PC-3 (cell line): Measurements from ENCODE around the gene LRP10. TPM values are rescaled to one million over a fixed set of nuclear protein-coding genes. Genes with fewer than 3 reads are reported as not detected.

ENCODE experiments used
- ATAC-seq: fragments of 200-7000 bp; cut with Tn5 transposase; 2 replicates; pipeline ENCODE4 v1.9.1; 2020; ENCODE audit warnings: mild to moderate bottlenecking, moderate library complexity
- BruUV-seq: library from RNA; stranded (reverse); fragments of 400-500 nt; replicated peaks from 2 replicates; lab custom pipeline; 2021; lab: Mats Ljungman, UMichigan
- CTCF ChIA-PET: fragments of 300-600 bp; sonication (Branson Sonifier 250); formaldehyde crosslinking; loops from one replicate; lab custom pipeline; 2022; ENCODE audit warnings: antibody characterized with exemption; lab: Charles Lee
- POLR2A ChIA-PET: fragments of 300-600 bp; sonication (Branson Sonifier 250); formaldehyde crosslinking; loops from one replicate; lab custom pipeline; 2022; ENCODE audit warnings: antibody characterized with exemption; ENCODE audit not compliant: unreplicated experiment; lab: Charles Lee
- DNase-seq: peaks from one replicate; pipeline ENCODE4 v3.0.0-alpha.2; 2015
- H2AFZ ChIP-seq: fragments of 300-600 bp; sonication (generic); 2 replicates; pipeline ENCODE4 v1.6.0; 2016; ENCODE audit warnings: antibody characterized with exemption, low read length
- H3F3A ChIP-seq: fragments of 300-600 bp; sonication (generic); one replicate; pipeline ENCODE4 v1.6.0; 2017; ENCODE audit warnings: antibody characterized with exemption, low read length, control low read depth, mild to moderate bottlenecking; ENCODE audit not compliant: unreplicated experiment
- H3K27ac ChIP-seq: fragments of 300-600 bp; sonication (generic); 2 replicates; pipeline ENCODE4 v1.5.1; 2016; ENCODE audit warnings: mild to moderate bottlenecking, low read length
- H3K27me3 ChIP-seq: fragments of 300-600 bp; sonication (generic); 2 replicates; pipeline ENCODE4 v1.6.1; 2016; ENCODE audit warnings: low read length, mixed read lengths
- H3K36me3 ChIP-seq: fragments of 300-600 bp; sonication (generic); 2 replicates; pipeline ENCODE4 v1.6.1; 2016; ENCODE audit warnings: low read depth, mixed run types, low read length, mixed read lengths
- H3K4me1 ChIP-seq: fragments of 300-600 bp; sonication (generic); 2 replicates; pipeline ENCODE4 v1.5.1; 2016; ENCODE audit warnings: low read length; ENCODE audit not compliant: insufficient read depth
- H3K4me2 ChIP-seq: fragments of 300-600 bp; sonication (generic); 2 replicates; pipeline ENCODE4 v1.6.0; 2016; ENCODE audit warnings: low read length
- H3K4me3 ChIP-seq: fragments of 300-600 bp; sonication (generic); 2 replicates; pipeline ENCODE4 v1.5.1; 2016; ENCODE audit warnings: mild to moderate bottlenecking, low read length, mixed read lengths
- H3K79me2 ChIP-seq: fragments of 300-600 bp; sonication (generic); 2 replicates; pipeline ENCODE4 v1.6.1; 2017; ENCODE audit warnings: low read length, mixed read lengths
- H3K9ac ChIP-seq: fragments of 300-600 bp; sonication (generic); 2 replicates; pipeline ENCODE4 v1.6.0; 2016; ENCODE audit warnings: mild to moderate bottlenecking, low read length
- H3K9me2 ChIP-seq: fragments of 300-600 bp; sonication (generic); replicated peaks from 2 replicates; pipeline ENCODE4 v1.6.1; 2016; ENCODE audit warnings: mixed run types, low read length, mixed read lengths
- H3K9me3 ChIP-seq: fragments of 300-600 bp; sonication (generic); 2 replicates; pipeline ENCODE4 v1.6.1; 2016; ENCODE audit warnings: low read length, mixed read lengths
- H4K20me1 ChIP-seq: fragments of 300-600 bp; sonication (generic); 2 replicates; pipeline ENCODE4 v1.6.1; 2016; ENCODE audit warnings: low read length, mixed read lengths
- CTCF ChIP-seq: fragments of 300-600 bp; sonication (generic); conservative IDR thresholded peaks from 2 replicates; pipeline ENCODE4 v1.5.1; 2017; ENCODE audit warnings: antibody characterized with exemption, low read depth, mild to moderate bottlenecking, low read length
- EZH2 ChIP-seq: fragments of 300-600 bp; sonication (generic); IDR thresholded peaks from one replicate; pipeline ENCODE4 v1.6.1; 2017; ENCODE audit warnings: antibody characterized with exemption, mild to moderate bottlenecking, low read length; ENCODE audit not compliant: unreplicated experiment
- EZH2phosphoT487 ChIP-seq: fragments of 300-600 bp; sonication (generic); IDR thresholded peaks from 2 replicates; pipeline ENCODE4 v1.6.1; 2018; ENCODE audit warnings: mild to moderate bottlenecking, antibody characterized with exemption, low read length, borderline replicate concordance
- intact Hi-C: fragments of 100-400 bp; cut with micrococcal nuclease; formaldehyde crosslinking; loops from 2 replicates; pipeline ENCODE4 v1.9.0; 2023
- total RNA-seq: library from RNA; depleted of rRNA; stranded (reverse); fragments of >200 nt; gene quantifications from 2 replicates; pipeline ENCODE4 v1.2.3, GENCODE V29; 2014

LRP10 gene
- total RNA-seq, 1 experiment from 2014 or later: 46.5 TPM

GRCh38 chr14:22882529-22883172 lies 11.1 kb downstream of the LRP10 start:
- H3K4me1 ChIP-seq: peaks cover 20% of the 10 kb centered on the region
- POLR2A ChIA-PET: interaction anchor here (0.5 kb wide), 1 partner anchor 595 kb away, joined by 4 read pairs; no protein-coding TSS in a partner anchor

GRCh38 chr14:22883173-22883976 lies 11.8 kb downstream of the LRP10 start, which contains the start of gene REM2:
TSS of gene REM2 (plus strand) at chr14:22883222. CDS start at chr14:22883288, 66 bp downstream.
- H3K9ac ChIP-seq: no peak within 1 kb of the TSS
- H3K27me3 ChIP-seq: no peaks in the 10 kb centered on the region
- ChIA-PET POLR2A (no interaction called here), CTCF (interaction anchor here (0.8 kb wide), 1 partner anchor 103 kb away, joined by 5 read pairs; no protein-coding TSS in a partner anchor)
- peaks cover 27% of the 10 kb centered on the region for H3K4me1 ChIP-seq
- BruUV-seq: no TSS peak
- H3K79me2 ChIP-seq: peaks cover 9% of the 10 kb centered on the region
- H3K9me3 ChIP-seq: no peaks in the 10 kb centered on the region
- H3K27ac ChIP-seq: no peak within 1 kb of the TSS
- H2AFZ ChIP-seq: no peak within 1 kb of the TSS
- no peaks in the 10 kb centered on the region for H3K9me2 ChIP-seq
- ATAC-seq: no peak
- H3F3A ChIP-seq: no peaks in the 10 kb centered on the region
- intact Hi-C loops: no loop called here
- no peak within 1 kb of the TSS for H3K4me2 ChIP-seq
- DNase-seq: no peak
- TF ChIP-seq EZH2 (no peak), CTCF (no peak), EZH2phosphoT487 (no peak)
- no peaks in the 10 kb centered on the region for H4K20me1 ChIP-seq
- no peak within 1 kb of the TSS for H3K4me3 ChIP-seq
- H3K36me3 ChIP-seq: no peaks in the 10 kb centered on the region

More at GRCh38 chr14:22882529-22883172, 11.1 kb downstream of the LRP10 start:
- Histone ChIP-seq H3F3A (no peaks in the 10 kb centered on the region), H3K36me3 (peaks cover 2% of the 10 kb centered on the region; the same call in 1 of the 2 replicates), H3K27ac (no peak overlapping the region), H3K9me2 (no peaks in the 10 kb centered on the region), H3K27me3 (no peaks in the 10 kb centered on the region), H3K4me3 (no peak overlapping the region), H3K9me3 (no peaks in the 10 kb centered on the region), H2AFZ (no peak overlapping the region), H3K4me2 (no peak overlapping the region), H3K79me2 (peaks cover 2% of the 10 kb centered on the region), H3K9ac (no peak overlapping the region), H4K20me1 (no peaks in the 10 kb centered on the region)
- CTCF ChIA-PET: interaction anchor here (0.5 to 0.6 kb wide), 2 partner anchors 9 to 30 kb away, joined by 4 to 6 read pairs; no protein-coding TSS in a partner anchor
- DNase-seq (peak; percentile 39), ATAC-seq (0 out of 2 replicates have a peak, but pooled peaks have one; percentile 7)
- TF ChIP-seq EZH2 (no peak), EZH2phosphoT487 (no peak), CTCF (no peak)
- intact Hi-C loops: no loop called here
- BruUV-seq: no TSS peak
